ENCODE measurements around the gene TMEM178B. TPM values are rescaled to one million over a fixed set of nuclear protein-coding genes. Genes with fewer than 3 reads are reported as not detected.

TMEM178B gene
- total RNA-seq, 4 donors from 2014 or later = 1.3 to 1.8 (median 1.5) TPM

DNA sequence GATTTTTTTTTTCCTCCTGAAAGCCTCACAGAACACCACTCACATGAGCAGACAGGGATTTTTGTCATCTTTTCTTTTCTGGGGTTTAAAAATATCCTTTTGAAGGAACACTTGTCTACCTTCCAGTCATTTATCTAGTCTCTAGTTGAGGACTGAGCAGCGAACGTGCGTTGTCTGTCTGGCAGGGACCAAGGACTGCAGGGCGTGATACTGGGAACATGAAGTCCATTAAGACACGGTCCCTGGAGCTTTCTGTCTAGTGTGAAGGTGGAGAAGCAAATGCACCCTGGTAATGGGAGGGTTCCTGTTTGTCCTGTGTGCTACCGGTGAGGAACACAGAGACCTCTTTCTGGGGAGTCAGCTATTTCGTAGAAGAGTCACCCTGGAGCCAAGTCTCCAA, 207.4 kb downstream of the TMEM178B start:
- no peaks in the 10 kb centered on the region for H3K9me3 ChIP-seq
- TF ChIP-seq POLR2A (IDR thresholded peaks at IDR 0.05) = no peak
- TF ChIP-seq, protein P1, sequence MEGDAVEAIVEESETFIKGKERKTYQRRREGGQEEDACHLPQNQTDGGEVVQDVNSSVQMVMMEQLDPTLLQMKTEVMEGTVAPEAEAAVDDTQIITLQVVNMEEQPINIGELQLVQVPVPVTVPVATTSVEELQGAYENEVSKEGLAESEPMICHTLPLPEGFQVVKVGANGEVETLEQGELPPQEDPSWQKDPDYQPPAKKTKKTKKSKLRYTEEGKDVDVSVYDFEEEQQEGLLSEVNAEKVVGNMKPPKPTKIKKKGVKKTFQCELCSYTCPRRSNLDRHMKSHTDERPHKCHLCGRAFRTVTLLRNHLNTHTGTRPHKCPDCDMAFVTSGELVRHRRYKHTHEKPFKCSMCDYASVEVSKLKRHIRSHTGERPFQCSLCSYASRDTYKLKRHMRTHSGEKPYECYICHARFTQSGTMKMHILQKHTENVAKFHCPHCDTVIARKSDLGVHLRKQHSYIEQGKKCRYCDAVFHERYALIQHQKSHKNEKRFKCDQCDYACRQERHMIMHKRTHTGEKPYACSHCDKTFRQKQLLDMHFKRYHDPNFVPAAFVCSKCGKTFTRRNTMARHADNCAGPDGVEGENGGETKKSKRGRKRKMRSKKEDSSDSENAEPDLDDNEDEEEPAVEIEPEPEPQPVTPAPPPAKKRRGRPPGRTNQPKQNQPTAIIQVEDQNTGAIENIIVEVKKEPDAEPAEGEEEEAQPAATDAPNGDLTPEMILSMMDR (IDR thresholded peaks at IDR 0.05 in 4 of 5, conservative IDR thresholded peaks at IDR 0.05 in 1 of 5) = no peak
- DNase-seq = no peak
- H3K4me3 ChIP-seq = no peak overlapping the region
- no peak for ATAC-seq
- in situ Hi-C loops (cut with MboI; ENCODE audit: low sequenced_read_pairs in 4 of 4) = no loop called here
- no peak overlapping the region for H3K27ac ChIP-seq
- peaks cover 0 to 11% of the 10 kb centered on the region in 2 donors for H3K4me1 ChIP-seq
- no peaks in the 10 kb centered on the region for H3K36me3 ChIP-seq
- intact Hi-C loops (cut with DNase I; ENCODE audit: low total_unique reads) = no loop called here
- H3K27me3 ChIP-seq = no peaks in the 10 kb centered on the region

DNA sequence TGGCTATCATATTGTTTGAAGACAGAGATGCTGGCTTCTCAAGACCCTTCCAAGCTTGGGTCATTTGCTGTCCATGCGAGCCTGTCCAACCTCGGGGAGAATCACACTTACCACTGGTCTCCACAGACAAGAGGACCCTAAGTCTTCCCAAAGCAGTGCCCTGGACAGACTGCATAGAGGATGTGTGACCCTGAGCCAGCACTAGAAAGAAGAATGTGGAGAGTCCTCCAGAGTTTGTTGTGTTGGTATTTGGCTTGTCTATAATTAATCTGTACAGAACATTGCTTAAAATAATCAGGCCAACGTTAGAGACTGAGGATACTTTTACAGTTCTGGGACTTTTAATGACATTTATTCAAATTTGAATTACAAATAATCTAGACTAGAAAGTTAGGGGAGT, 212.7 kb downstream of the TMEM178B start:
- intact Hi-C loops (cut with DNase I; ENCODE audit: low total_unique reads) = no loop called here

DNA sequence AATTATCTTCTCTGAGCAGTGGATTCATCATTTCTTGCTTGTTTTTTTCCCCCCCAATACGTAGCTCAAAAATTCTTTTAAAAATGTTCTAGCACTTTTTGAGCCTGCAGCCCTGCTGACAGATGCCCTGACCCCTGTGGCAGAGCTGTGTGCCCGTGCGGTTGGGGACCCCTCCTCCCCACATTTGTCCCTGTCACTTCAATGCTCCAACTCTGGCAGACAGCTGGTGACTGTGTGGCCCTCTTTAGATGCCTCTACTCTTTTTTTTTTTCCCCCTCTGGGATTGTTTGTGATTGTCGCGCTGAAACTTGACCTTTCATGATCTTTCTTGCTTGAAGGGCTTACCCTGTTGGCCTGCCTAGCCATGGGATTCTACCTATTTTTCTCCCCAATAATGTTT, 214.1 kb downstream of the TMEM178B start:
- Histone ChIP-seq H3K27me3 (no peaks in the 10 kb centered on the region), H3K4me3 (no peak overlapping the region), H3K9me3 (no peaks in the 10 kb centered on the region), H3K36me3 (no peaks in the 10 kb centered on the region), H3K4me1 (no peaks in the 10 kb centered on the region), H3K27ac (no peak overlapping the region)
- DNase-seq (no peak), ATAC-seq (no peak)
- TF ChIP-seq, protein P1 (IDR thresholded peaks at IDR 0.05 in 4 of 5, conservative IDR thresholded peaks at IDR 0.05 in 1 of 5) = no peak
- no peak for TF ChIP-seq POLR2A (IDR thresholded peaks at IDR 0.05)
- intact Hi-C loops (cut with DNase I; ENCODE audit: low total_unique reads) = no loop called here
- in situ Hi-C loops (cut with MboI; ENCODE audit: low sequenced_read_pairs in 4 of 4) = no loop called here

More for the DNA sequence above, 212.7 kb downstream of the TMEM178B start:
- TF ChIP-seq, protein P1 (IDR thresholded peaks at IDR 0.05 in 4 of 5, conservative IDR thresholded peaks at IDR 0.05 in 1 of 5) = no peak
- Histone ChIP-seq H3K27ac (no peak overlapping the region), H3K27me3 (no peaks in the 10 kb centered on the region), H3K4me3 (no peak overlapping the region), H3K9me3 (no peaks in the 10 kb centered on the region), H3K36me3 (no peaks in the 10 kb centered on the region), H3K4me1 (peaks cover 0 to under 1% of the 10 kb centered on the region in 2 donors)
- ATAC-seq (no peak), DNase-seq (no peak)
- in situ Hi-C loops (cut with MboI; ENCODE audit: low sequenced_read_pairs in 4 of 4) = no loop called here

DNA sequence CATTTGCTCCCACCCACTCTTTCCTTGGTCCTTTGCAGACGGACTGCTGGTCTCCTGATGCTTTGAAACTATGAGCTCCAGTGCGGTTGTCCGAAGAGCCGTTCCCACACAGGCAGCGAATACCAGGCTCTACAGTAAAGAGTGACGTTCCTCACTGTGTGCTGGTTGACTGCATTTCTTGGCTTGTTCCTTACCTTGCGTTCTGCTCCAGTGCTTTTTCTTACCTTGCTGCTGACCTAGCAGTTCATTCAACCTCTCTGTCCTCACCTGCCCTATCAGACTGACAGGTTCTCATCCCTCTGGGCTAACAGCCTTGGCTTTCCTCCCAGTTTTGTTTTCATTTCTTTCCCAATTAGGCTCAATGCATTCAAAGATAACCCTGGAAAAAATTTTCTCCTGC, 214.8 kb downstream of the TMEM178B start:
- Histone ChIP-seq H3K4me3 (no peak overlapping the region), H3K9me3 (no peaks in the 10 kb centered on the region), H3K27me3 (no peaks in the 10 kb centered on the region), H3K4me1 (no peaks in the 10 kb centered on the region), H3K27ac (no peak overlapping the region), H3K36me3 (no peaks in the 10 kb centered on the region)
- TF ChIP-seq, protein P1 (IDR thresholded peaks at IDR 0.05 in 4 of 5, conservative IDR thresholded peaks at IDR 0.05 in 1 of 5) = no peak
- no peak for TF ChIP-seq POLR2A (IDR thresholded peaks at IDR 0.05)
- in situ Hi-C loops (cut with MboI; ENCODE audit: low sequenced_read_pairs in 4 of 4) = no loop called here
- intact Hi-C loops (cut with DNase I; ENCODE audit: low total_unique reads) = no loop called here
- DNase-seq (no peak), ATAC-seq (no peak)

DNA sequence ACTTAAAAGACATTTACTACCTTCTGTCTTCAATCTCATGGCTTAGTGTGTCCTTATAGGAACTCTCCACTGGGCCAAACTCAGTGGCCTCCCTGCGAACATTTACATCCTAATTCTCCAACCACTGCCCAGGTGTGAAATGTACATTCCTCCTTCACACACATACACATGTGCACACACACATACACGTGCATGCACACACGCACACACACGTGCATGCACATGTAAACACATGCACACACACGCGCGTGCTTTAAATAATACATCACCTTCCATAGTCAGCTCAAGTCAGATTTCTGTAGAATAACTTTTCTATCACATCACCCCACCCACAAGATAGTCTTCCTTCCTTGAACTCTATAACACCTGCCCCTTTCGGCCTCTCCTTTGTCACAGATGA, 216.5 kb downstream of the TMEM178B start:
- in situ Hi-C loops (cut with MboI; ENCODE audit: low sequenced_read_pairs in 4 of 4) = no loop called here
- Histone ChIP-seq H3K36me3 (no peaks in the 10 kb centered on the region), H3K27me3 (no peaks in the 10 kb centered on the region), H3K4me1 (no peaks in the 10 kb centered on the region), H3K27ac (no peak overlapping the region), H3K9me3 (no peaks in the 10 kb centered on the region), H3K4me3 (no peak overlapping the region)
- ATAC-seq = no peak
- no peak for TF ChIP-seq POLR2A (IDR thresholded peaks at IDR 0.05)
- TF ChIP-seq, protein P1 (IDR thresholded peaks at IDR 0.05 in 4 of 5, conservative IDR thresholded peaks at IDR 0.05 in 1 of 5) = no peak
- intact Hi-C loops (cut with DNase I; ENCODE audit: low total_unique reads) = no loop called here
- no peak for DNase-seq
